DOHH2 (cell line): ENCODE data around the gene SYT13.

Source experiments
- CTCF ChIP-seq: fragments of 200-600 bp; sonication (generic); IDR thresholded peaks from one replicate; pipeline ENCODE4 v1.5.1; 2014; ENCODE audit warnings: antibody characterized with exemption, mild to moderate bottlenecking, low read depth, low read length; ENCODE audit not compliant: poor library complexity, severe bottlenecking
- EZH2phosphoT487 ChIP-seq: fragments of 200-600 bp; sonication (generic); IDR thresholded peaks from 2 replicates; pipeline ENCODE4 v1.6.1; 2017; ENCODE audit warnings: borderline replicate concordance, mild to moderate bottlenecking, antibody characterized with exemption, low read length, moderate library complexity, mixed read lengths

- TF ChIP-seq CTCF (no peak), EZH2phosphoT487 (no peak)
These were observed 2.2 kb upstream of the SYT13 start for GRCh38 chr11:45288339-45288738.
